Neural crest cell (in vitro differentiated cells): ENCODE results near the gene CSNK1E. TPM values are rescaled to one million over a fixed set of nuclear protein-coding genes. Genes with fewer than 3 reads are reported as not detected.

Source experiments
- DNase-seq: peaks from one replicate; pipeline ENCODE4 v3.0.0; 2021; ENCODE audit warnings: low read depth, mixed read lengths, low spot score
- H3K27ac Mint-ChIP-seq: one replicate; pipeline ENCODE4 v1.8.0; 2021; ENCODE audit warnings: mild to moderate bottlenecking, mixed read lengths; ENCODE audit not compliant: unreplicated experiment
- H3K27me3 Mint-ChIP-seq: 2 replicates; pipeline ENCODE4 v1.8.0; 2021; ENCODE audit warnings: low read depth, mild to moderate bottlenecking, mixed read lengths
- H3K36me3 Mint-ChIP-seq: 2 replicates; pipeline ENCODE4 v1.8.0; 2021; ENCODE audit warnings: low read depth, mild to moderate bottlenecking, mixed read lengths
- H3K4me1 Mint-ChIP-seq: 2 replicates; pipeline ENCODE4 v1.8.0; 2021; ENCODE audit warnings: mixed read lengths
- H3K4me3 Mint-ChIP-seq: one replicate; pipeline ENCODE4 v1.8.0; 2021; ENCODE audit warnings: mild to moderate bottlenecking, mixed read lengths
- H3K9me3 Mint-ChIP-seq: 2 replicates; pipeline ENCODE4 v1.8.0; 2021; ENCODE audit warnings: mixed read lengths
- CTCF ChIP-seq: fragments of 200-600 bp; sonication (generic); conservative IDR thresholded peaks from 2 replicates; pipeline ENCODE4 v1.5.0; 2021; ENCODE audit warnings: antibody characterized with exemption, mild to moderate bottlenecking
- total RNA-seq: library from RNA; stranded (reverse); gene quantifications from 2 replicates; pipeline ENCODE4 v1.2.1, GENCODE V29; 2021

CSNK1E gene
- total RNA-seq, 1 donor from 2014 or later: 250 TPM

GRCh38 chr22:38248280-38248679, 69.0 kb downstream of the CSNK1E start:
- Mint-ChIP-seq H3K27ac (no peak overlapping the region), H3K4me1 (peaks cover 17% of the 10 kb centered on the region), H3K4me3 (no peak overlapping the region)

GRCh38 chr22:38247713-38248112, 69.5 kb downstream of the CSNK1E start:
- Mint-ChIP-seq H3K9me3 (no peaks in the 10 kb centered on the region), H3K27me3 (no peaks in the 10 kb centered on the region), H3K4me3 (no peak overlapping the region), H3K27ac (peak overlapping the region; percentile 27), H3K4me1 (peaks cover 23% of the 10 kb centered on the region), H3K36me3 (peaks cover 11% of the 10 kb centered on the region)
- no peak for TF ChIP-seq CTCF
- no peak for DNase-seq

More at GRCh38 chr22:38248280-38248679, 69.0 kb downstream of the CSNK1E start:
- peaks cover 11% of the 10 kb centered on the region for H3K36me3 Mint-ChIP-seq
- no peaks in the 10 kb centered on the region for H3K27me3 Mint-ChIP-seq
- TF ChIP-seq CTCF: no peak
- DNase-seq: no peak
- no peaks in the 10 kb centered on the region for H3K9me3 Mint-ChIP-seq

GRCh38 chr22:38246692-38247091, 70.5 kb downstream of the CSNK1E start:
- H3K27me3 Mint-ChIP-seq: no peaks in the 10 kb centered on the region
- peaks cover 30% of the 10 kb centered on the region for H3K4me1 Mint-ChIP-seq
- H3K27ac Mint-ChIP-seq: no peak overlapping the region
- no peaks in the 10 kb centered on the region for H3K9me3 Mint-ChIP-seq
- TF ChIP-seq CTCF: no peak
- peaks cover 11% of the 10 kb centered on the region for H3K36me3 Mint-ChIP-seq
- DNase-seq: no peak
- H3K4me3 Mint-ChIP-seq: no peak overlapping the region

- no peak overlapping the region for H3K4me3 Mint-ChIP-seq
- DNase-seq: no peak
- peaks cover 32% of the 10 kb centered on the region for H3K4me1 Mint-ChIP-seq
- TF ChIP-seq CTCF: no peak
- H3K27me3 Mint-ChIP-seq: no peaks in the 10 kb centered on the region
- H3K36me3 Mint-ChIP-seq: peaks cover 11% of the 10 kb centered on the region
- no peaks in the 10 kb centered on the region for H3K9me3 Mint-ChIP-seq
- no peak overlapping the region for H3K27ac Mint-ChIP-seq
Observed at GRCh38 chr22:38246046-38246658, 71.1 kb downstream of the CSNK1E start.

GRCh38 chr22:38244106-38244505, 73.1 kb downstream of the CSNK1E start:
- H3K9me3 Mint-ChIP-seq: no peaks in the 10 kb centered on the region
- peak overlapping the region; percentile 9 for H3K4me3 Mint-ChIP-seq
- peaks cover 10% of the 10 kb centered on the region for H3K36me3 Mint-ChIP-seq
- H3K27ac Mint-ChIP-seq: no peak overlapping the region
- DNase-seq: no peak
- H3K27me3 Mint-ChIP-seq: no peaks in the 10 kb centered on the region
- peaks cover 40% of the 10 kb centered on the region for H3K4me1 Mint-ChIP-seq
- TF ChIP-seq CTCF: no peak
